Measurements from ENCODE around the gene ZSWIM5.
"Not testable (repeated sequence)": the region's sequence is repeated elsewhere in the genome, so short reads cannot be mapped to it uniquely, and the experiment has no call there.

The ZSWIM5 gene

GRCh38 chr1:45162041-45163035, 44.1 kb downstream of the ZSWIM5 start:
- POLR2A ChIA-PET, CTCF ChIA-PET: not testable (repeated sequence)

DNA sequence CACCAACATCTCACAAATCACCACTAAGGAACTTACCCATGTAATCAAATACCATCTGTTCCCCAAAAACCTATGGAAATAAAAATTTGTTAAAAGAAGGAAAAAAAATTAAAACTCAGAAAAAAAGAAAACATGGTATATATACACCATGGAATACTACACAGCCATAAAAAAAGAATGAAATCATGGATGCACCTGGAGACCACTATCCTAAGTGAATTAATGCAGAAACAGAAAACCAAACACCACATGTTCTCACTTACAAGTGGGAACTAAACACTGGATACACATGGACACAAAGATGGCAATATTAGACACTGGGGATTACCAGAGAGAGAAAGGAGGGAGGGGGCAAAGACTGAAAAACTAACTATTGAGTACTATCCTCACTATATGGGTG, 50.4 kb downstream of the ZSWIM5 start:
- no peak overlapping the region for H3K4me3 ChIP-seq (ENCODE audit: low read depth, low read length)
- POLR2A ChIA-PET, result no interaction called here
- CTCF ChIA-PET, result no interaction called here
- TF ChIP-seq, protein P1, sequence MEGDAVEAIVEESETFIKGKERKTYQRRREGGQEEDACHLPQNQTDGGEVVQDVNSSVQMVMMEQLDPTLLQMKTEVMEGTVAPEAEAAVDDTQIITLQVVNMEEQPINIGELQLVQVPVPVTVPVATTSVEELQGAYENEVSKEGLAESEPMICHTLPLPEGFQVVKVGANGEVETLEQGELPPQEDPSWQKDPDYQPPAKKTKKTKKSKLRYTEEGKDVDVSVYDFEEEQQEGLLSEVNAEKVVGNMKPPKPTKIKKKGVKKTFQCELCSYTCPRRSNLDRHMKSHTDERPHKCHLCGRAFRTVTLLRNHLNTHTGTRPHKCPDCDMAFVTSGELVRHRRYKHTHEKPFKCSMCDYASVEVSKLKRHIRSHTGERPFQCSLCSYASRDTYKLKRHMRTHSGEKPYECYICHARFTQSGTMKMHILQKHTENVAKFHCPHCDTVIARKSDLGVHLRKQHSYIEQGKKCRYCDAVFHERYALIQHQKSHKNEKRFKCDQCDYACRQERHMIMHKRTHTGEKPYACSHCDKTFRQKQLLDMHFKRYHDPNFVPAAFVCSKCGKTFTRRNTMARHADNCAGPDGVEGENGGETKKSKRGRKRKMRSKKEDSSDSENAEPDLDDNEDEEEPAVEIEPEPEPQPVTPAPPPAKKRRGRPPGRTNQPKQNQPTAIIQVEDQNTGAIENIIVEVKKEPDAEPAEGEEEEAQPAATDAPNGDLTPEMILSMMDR (IDR thresholded peaks at IDR 0.05; ENCODE audit: insufficient read depth, low read length, missing control alignments), result no peak
- no peak for DNase-seq (ENCODE audit: low read depth, low spot score)

More at GRCh38 chr1:45162041-45163035, 44.1 kb downstream of the ZSWIM5 start:
- not testable (repeated sequence) for H3K4me3 ChIP-seq (ENCODE audit: low read depth, low read length); DNase-seq (ENCODE audit: low read depth, low spot score)

- DNase-seq (ENCODE audit: low read depth, low spot score), result no peak
- CTCF ChIA-PET, result no interaction called here
- H3K4me3 ChIP-seq (ENCODE audit: low read depth, low read length), result no peak overlapping the region
- TF ChIP-seq, protein P1 (IDR thresholded peaks at IDR 0.05; ENCODE audit: insufficient read depth, low read length, missing control alignments), result no peak
- POLR2A ChIA-PET, result no interaction called here
Observed at GRCh38 chr1:45155423-45155822, 51.0 kb downstream of the ZSWIM5 start.

GRCh38 chr1:45152126-45152525, 54.3 kb downstream of the ZSWIM5 start:
- TF ChIP-seq, protein P1 (IDR thresholded peaks at IDR 0.05; ENCODE audit: insufficient read depth, low read length, missing control alignments), result no peak
- CTCF ChIA-PET, result no interaction called here
- POLR2A ChIA-PET, result no interaction called here
- H3K4me3 ChIP-seq (ENCODE audit: low read depth, low read length), result no peak overlapping the region
- no peak for DNase-seq (ENCODE audit: low read depth, low spot score)

DNA sequence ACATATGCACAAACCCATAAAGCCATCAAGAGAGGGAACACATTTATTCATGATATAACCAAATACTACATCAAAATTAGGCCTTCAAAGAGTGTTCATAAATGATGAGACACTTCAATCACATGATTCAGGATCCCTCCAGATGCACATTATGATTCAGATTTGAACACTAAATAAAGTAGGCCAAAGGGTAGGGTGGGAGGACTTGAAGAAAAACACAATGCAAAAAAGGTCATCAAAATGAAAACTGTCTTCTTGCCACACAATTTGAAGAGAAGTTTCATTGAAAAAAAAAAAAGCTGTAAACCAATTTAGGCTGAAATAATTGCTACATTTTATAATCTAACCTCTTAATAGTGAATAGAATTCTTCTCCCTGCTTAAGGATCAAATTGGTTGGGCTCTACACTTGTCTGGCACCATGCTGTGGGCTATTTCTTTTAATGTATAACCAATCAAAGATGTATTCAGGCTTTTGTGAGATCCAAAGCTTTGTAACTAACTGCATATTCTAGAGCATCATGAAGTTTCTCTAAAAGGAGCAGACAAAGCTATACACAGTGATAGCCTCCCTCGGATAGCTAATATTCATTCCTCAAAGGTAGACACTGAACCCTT, 58.1 kb downstream of the ZSWIM5 start:
- no peak overlapping the region for H3K4me3 ChIP-seq (ENCODE audit: low read depth, low read length)
- CTCF ChIA-PET, result no interaction called here
- TF ChIP-seq, protein P1 (IDR thresholded peaks at IDR 0.05; ENCODE audit: insufficient read depth, low read length, missing control alignments), result no peak
- POLR2A ChIA-PET, result no interaction called here
- no peak for DNase-seq (ENCODE audit: low read depth, low spot score)

DNA sequence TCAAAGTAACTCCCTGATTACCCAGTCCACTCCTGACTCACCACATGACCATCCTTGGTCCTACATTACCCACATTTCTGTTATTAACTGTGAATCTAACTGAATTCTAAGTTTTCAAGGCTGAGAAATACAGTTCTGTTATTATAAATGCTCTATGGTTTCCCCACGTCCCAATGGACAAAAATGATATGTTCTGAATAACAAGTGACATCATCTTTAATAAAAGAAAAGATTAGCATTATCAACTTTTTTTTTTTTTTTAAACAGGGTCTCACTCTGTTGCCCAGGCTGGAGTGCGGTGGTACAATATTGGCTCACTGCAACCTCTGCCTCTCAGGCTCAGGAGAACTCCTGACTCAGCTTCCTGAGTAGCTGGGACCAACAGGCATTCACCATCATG, 59.6 kb downstream of the ZSWIM5 start:
- POLR2A ChIA-PET, result no interaction called here
- CTCF ChIA-PET, result no interaction called here

More for the DNA sequence above, 59.6 kb downstream of the ZSWIM5 start:
- TF ChIP-seq, protein P1 (IDR thresholded peaks at IDR 0.05; ENCODE audit: insufficient read depth, low read length, missing control alignments), result no peak
- DNase-seq (ENCODE audit: low read depth, low spot score), result no peak
- no peak overlapping the region for H3K4me3 ChIP-seq (ENCODE audit: low read depth, low read length)
